Activated CD4-positive, alpha-beta T cell treated with anti-CD3 and anti-CD28 coated beads, Interleukin-2, amount 10 ng/mL, durations not matched to agents 24 days and 14 days (primary cell): ENCODE measurements around the gene CD84. TPM values are rescaled to one million over a fixed set of nuclear protein-coding genes. Genes with fewer than 3 reads are reported as not detected.
A peak's percentile ranks its signal among the peaks of the same experiment; 100 is the strongest.
"Not testable (repeated sequence)": the region's sequence is repeated elsewhere in the genome, so short reads cannot be mapped to it uniquely, and the experiment has no call there.

Experiments
- DNase-seq: peaks from one replicate; pipeline ENCODE4 v3.0.0; 2022
- H3K27ac Mint-ChIP-seq: one replicate; pipeline ENCODE4 v1.8.0; 2022; ENCODE audit warnings: mild to moderate bottlenecking, mixed read lengths
- H3K27me3 Mint-ChIP-seq: one replicate; pipeline ENCODE4 v1.8.0; 2022; ENCODE audit warnings: mixed read lengths
- H3K36me3 Mint-ChIP-seq: one replicate; pipeline ENCODE4 v1.8.0; 2022; ENCODE audit warnings: low read depth, mild to moderate bottlenecking, mixed read lengths
- H3K4me1 Mint-ChIP-seq: one replicate; pipeline ENCODE4 v1.8.0; 2021; ENCODE audit warnings: mixed read lengths
- H3K4me3 Mint-ChIP-seq: one replicate; pipeline ENCODE4 v1.8.0; 2022; ENCODE audit warnings: mild to moderate bottlenecking, moderate library complexity, mixed read lengths
- H3K9me3 Mint-ChIP-seq: one replicate; pipeline ENCODE4 v1.8.0; 2021; ENCODE audit warnings: mixed read lengths
- intact Hi-C: fragments of 100-400 bp; cut with micrococcal nuclease; formaldehyde crosslinking; loops from one replicate; pipeline ENCODE4 v1.15.1; 2023
- total RNA-seq: library from RNA; stranded (reverse); gene quantifications from 2 replicates; pipeline ENCODE4 v1.2.3, GENCODE V29; 2022

The CD84 gene
- total RNA-seq, 1 donor from 2014 or later, result 17.7 TPM

- Mint-ChIP-seq H3K36me3 (peaks cover 79% of the 10 kb centered on the region), H3K4me3 (peak overlapping the region; percentile 62), H3K4me1 (peaks cover 55% of the 10 kb centered on the region), H3K27ac (peak overlapping the region; percentile 81), H3K27me3 (no peaks in the 10 kb centered on the region), H3K9me3 (peaks cover 16% of the 10 kb centered on the region)
- intact Hi-C loops, result loop anchor here (1.0 to 5.0 kb wide), 8 partner anchors 16 to 346 kb away; partner anchors contain the start of genes ITLN2 and SLAMF6
- DNase-seq, result peak; percentile 53
Observed at GRCh38 chr1:160606611-160607010, 27.3 kb upstream of the CD84 start.

GRCh38 chr1:160605792-160606479 lies 26.6 kb upstream of the CD84 start:
- Mint-ChIP-seq H3K4me1 (peaks cover 50% of the 10 kb centered on the region), H3K9me3 (peaks cover 21% of the 10 kb centered on the region), H3K36me3 (peaks cover 77% of the 10 kb centered on the region), H3K4me3 (no peak overlapping the region), H3K27me3 (no peaks in the 10 kb centered on the region), H3K27ac (peak overlapping the region; percentile 81)
- DNase-seq, result peak; percentile 58
- intact Hi-C loops, result loop anchor here (2.0 to 5.0 kb wide), 4 partner anchors 17 to 346 kb away; partner anchors contain the start of gene ITLN2

- Mint-ChIP-seq H3K27me3 (no peaks in the 10 kb centered on the region), H3K4me3 (no peak overlapping the region), H3K4me1 (peaks cover 43% of the 10 kb centered on the region), H3K27ac (peak overlapping the region; percentile 81), H3K9me3 (peaks cover 21% of the 10 kb centered on the region), H3K36me3 (peaks cover 72% of the 10 kb centered on the region)
- intact Hi-C loops, result loop anchor here (5.0 kb wide), 2 partner anchors 133 to 347 kb away; partner anchors contain the start of gene ITLN2
- peak; percentile 60 for DNase-seq
Observed at GRCh38 chr1:160605205-160605604, 25.9 kb upstream of the CD84 start.

- no peaks in the 10 kb centered on the region for H3K27me3 Mint-ChIP-seq
- H3K36me3 Mint-ChIP-seq, result peaks cover 27% of the 10 kb centered on the region
- DNase-seq, result peak; percentile 41
- intact Hi-C loops, result no loop called here
- no peak overlapping the region for H3K27ac Mint-ChIP-seq
- H3K4me1 Mint-ChIP-seq, result peaks cover 2% of the 10 kb centered on the region
- no peak overlapping the region for H3K4me3 Mint-ChIP-seq
- peaks cover 33% of the 10 kb centered on the region for H3K9me3 Mint-ChIP-seq
Observed at GRCh38 chr1:160597705-160598104, 18.4 kb upstream of the CD84 start.

- Mint-ChIP-seq H3K36me3 (peaks cover 29% of the 10 kb centered on the region), H3K9me3 (peaks cover 35% of the 10 kb centered on the region), H3K4me1 (peaks cover 2% of the 10 kb centered on the region), H3K27me3 (no peaks in the 10 kb centered on the region), H3K27ac (no peak overlapping the region), H3K4me3 (no peak overlapping the region)
- intact Hi-C loops, result no loop called here
- DNase-seq, result no peak
Observed at GRCh38 chr1:160597051-160597450, 17.8 kb upstream of the CD84 start.

GRCh38 chr1:160590488-160590887 lies 11.2 kb upstream of the CD84 start:
- intact Hi-C loops, result no loop called here
- H3K36me3 Mint-ChIP-seq, result peaks cover 18% of the 10 kb centered on the region
- no peak overlapping the region for H3K4me3 Mint-ChIP-seq
- H3K27me3 Mint-ChIP-seq, result no peaks in the 10 kb centered on the region
- no peak overlapping the region for H3K27ac Mint-ChIP-seq
- peak; percentile 44 for DNase-seq
- peaks cover 25% of the 10 kb centered on the region for H3K9me3 Mint-ChIP-seq
- peaks cover 3% of the 10 kb centered on the region for H3K4me1 Mint-ChIP-seq

- H3K9me3 Mint-ChIP-seq, result peaks cover 21% of the 10 kb centered on the region
- H3K36me3 Mint-ChIP-seq, result peaks cover 15% of the 10 kb centered on the region
- H3K27me3 Mint-ChIP-seq, result no peaks in the 10 kb centered on the region
- intact Hi-C loops, result no loop called here
- H3K27ac Mint-ChIP-seq, result no peak overlapping the region
- H3K4me3 Mint-ChIP-seq, result no peak overlapping the region
- peak; percentile 45 for DNase-seq
- peaks cover 15% of the 10 kb centered on the region for H3K4me1 Mint-ChIP-seq
Observed at GRCh38 chr1:160588468-160588867, 9.2 kb upstream of the CD84 start.

GRCh38 chr1:160584784-160585183 lies 5.5 kb upstream of the CD84 start:
- intact Hi-C loops, result no loop called here
- DNase-seq, result no peak
- Mint-ChIP-seq H3K4me3 (no peak overlapping the region), H3K9me3 (peaks cover 17% of the 10 kb centered on the region), H3K36me3 (peaks cover 13% of the 10 kb centered on the region), H3K27ac (no peak overlapping the region), H3K27me3 (no peaks in the 10 kb centered on the region), H3K4me1 (peaks cover 27% of the 10 kb centered on the region)

GRCh38 chr1:160582976-160583375 lies 3.7 kb upstream of the CD84 start:
- DNase-seq, intact Hi-C loops, H3K27me3 Mint-ChIP-seq, H3K4me3 Mint-ChIP-seq, H3K27ac Mint-ChIP-seq: not testable (repeated sequence)
- Mint-ChIP-seq H3K36me3 (peaks cover 13% of the 10 kb centered on the region), H3K4me1 (peaks cover 42% of the 10 kb centered on the region), H3K9me3 (peaks cover 17% of the 10 kb centered on the region)

GRCh38 chr1:160581961-160582360 lies 2.7 kb upstream of the CD84 start:
- intact Hi-C loops, result no loop called here
- Mint-ChIP-seq H3K4me1 (peaks cover 51% of the 10 kb centered on the region), H3K9me3 (peaks cover 17% of the 10 kb centered on the region), H3K27ac (no peak overlapping the region), H3K4me3 (no peak overlapping the region), H3K27me3 (no peaks in the 10 kb centered on the region), H3K36me3 (peaks cover 16% of the 10 kb centered on the region)
- DNase-seq, result no peak

GRCh38 chr1:160580221-160580812 lies 1.0 kb upstream of the CD84 start:
- H3K9me3 Mint-ChIP-seq, result peaks cover 17% of the 10 kb centered on the region
- no peak overlapping the region for H3K27ac Mint-ChIP-seq
- H3K27me3 Mint-ChIP-seq, result no peaks in the 10 kb centered on the region
- H3K4me1 Mint-ChIP-seq, result peaks cover 64% of the 10 kb centered on the region
- no peak for DNase-seq
- H3K36me3 Mint-ChIP-seq, result peaks cover 16% of the 10 kb centered on the region
- peak overlapping the region; percentile 1 for H3K4me3 Mint-ChIP-seq
- intact Hi-C loops, result no loop called here

- Mint-ChIP-seq H3K27me3 (no peaks in the 10 kb centered on the region), H3K4me1 (peaks cover 68% of the 10 kb centered on the region), H3K27ac (peak overlapping the region; percentile 92), H3K9me3 (peaks cover 8% of the 10 kb centered on the region), H3K36me3 (peaks cover 13% of the 10 kb centered on the region), H3K4me3 (peak overlapping the region; percentile 88)
- intact Hi-C loops, result no loop called here
- no peak for DNase-seq
Observed at GRCh38 chr1:160578525-160579191, 638 bp downstream of the CD84 start.

GRCh38 chr1:160578175-160578524 lies 1.1 kb downstream of the CD84 start:
- Mint-ChIP-seq H3K27ac (peak overlapping the region; percentile 92), H3K36me3 (peaks cover 13% of the 10 kb centered on the region), H3K27me3 (no peaks in the 10 kb centered on the region), H3K4me3 (peak overlapping the region; percentile 88), H3K4me1 (peaks cover 73% of the 10 kb centered on the region), H3K9me3 (peaks cover 8% of the 10 kb centered on the region)
- intact Hi-C loops, result no loop called here
- no peak for DNase-seq

GRCh38 chr1:160577671-160578070 lies 1.6 kb downstream of the CD84 start:
- Mint-ChIP-seq H3K36me3 (peaks cover 12% of the 10 kb centered on the region), H3K27ac (peak overlapping the region; percentile 92), H3K4me1 (peaks cover 76% of the 10 kb centered on the region), H3K27me3 (no peaks in the 10 kb centered on the region), H3K4me3 (peak overlapping the region; percentile 88), H3K9me3 (peaks cover 5% of the 10 kb centered on the region)
- intact Hi-C loops, result loop anchor here (1.0 to 2.0 kb wide), 5 partner anchors 17 to 117 kb away; no protein-coding TSS in a partner anchor
- DNase-seq, result no peak
